NB4 (cell line): ENCODE results near the gene ELMOD1.

ENCODE experiments used
- CTCF ChIP-seq: IDR thresholded peaks from one replicate; pipeline ENCODE4 v1.5.1; 2012; ENCODE audit warnings: low read depth, low read length
- MAX ChIP-seq: IDR thresholded peaks from 2 replicates; pipeline ENCODE4 v1.6.1; 2011; ENCODE audit warnings: low read depth, low read length
- MYC ChIP-seq: IDR thresholded peaks from 2 replicates; pipeline ENCODE4 v1.6.1; 2011; ENCODE audit warnings: low read depth, low read length
- POLR2A ChIP-seq: IDR thresholded peaks from 2 replicates; pipeline ENCODE4 v1.6.1; 2011; ENCODE audit warnings: mild to moderate bottlenecking; ENCODE audit not compliant: insufficient read length; ENCODE audit errors: extremely low read depth

- TF ChIP-seq CTCF, result no peak
- no peak for TF ChIP-seq POLR2A
- no peak for TF ChIP-seq MYC
- TF ChIP-seq MAX, result no peak
Observed at GRCh38 chr11:107669191-107669740, 78.3 kb downstream of the ELMOD1 start.
